GM12878 (cell line): Measurements from ENCODE around the gene IGF1R. TPM values are rescaled to one million over a fixed set of nuclear protein-coding genes. Genes with fewer than 3 reads are reported as not detected.

Experiments
- FOXK2 ChIP-seq: fragments of 450-650 bp; IDR thresholded peaks from 2 replicates; pipeline ENCODE4 v1.6.1; 2017; ENCODE audit warnings: mild to moderate bottlenecking, moderate library complexity
- HDGF ChIP-seq: fragments of 450-650 bp; IDR thresholded peaks from 2 replicates; pipeline ENCODE4 v1.6.1; 2016; ENCODE audit warnings: antibody characterized with exemption
- polyA plus RNA-seq, 11 experiments: library from polyadenylated mRNA; depleted of rRNA in 4 of 11; unstranded in 6 of 11; stranded (reverse) in 5 of 11; fragments of >200 nt; fragmentation: Nextera tagmentation in 4 of 11; fragmentation: Illumina TruSeq in 1 of 11; extraction: Ambion mirVana in 4 of 11; extraction: Trizol in 1 of 11; gene quantifications; 1 replicate in 1 of 11; 2 replicates in 10 of 11; pipeline versions ENCODE4 v1.2.1 to v1.2.3, GENCODE V29; 2011 to 2016; ENCODE audit warnings: inconsistent platforms in 2 of 11, missing spikeins in 2 of 11, low read depth in 1 of 11
- total RNA-seq, 4 experiments: library from RNA; depleted of rRNA in 3 of 4; stranded (reverse); fragments of >200 nt in 3 of 4; fragmentation: Illumina TruSeq in 1 of 4; extraction: Trizol in 1 of 4; gene quantifications; 2 replicates each; pipeline versions ENCODE4 v1.2.1 to v1.2.3, GENCODE V29; 2013 to 2021
- TF ChIP-seq, protein P1 (sequence below): fragments of 450-650 bp; formaldehyde crosslinking; IDR thresholded peaks from 2 replicates; pipeline ENCODE4 v1.5.0; 2022; ENCODE audit warnings: mild to moderate bottlenecking, missing genetic modification characterization
- TF ChIP-seq, protein P2 (sequence below): fragments of 450-650 bp; conservative IDR thresholded peaks from 2 replicates; pipeline ENCODE4 v1.6.1; 2017; ENCODE audit warnings: mild to moderate bottlenecking, moderate library complexity
- TF ChIP-seq, protein P3 (sequence below): IDR thresholded peaks from 2 replicates; pipeline ENCODE4 v1.6.1; 2011; ENCODE audit warnings: borderline replicate concordance, low read depth, mild to moderate bottlenecking, moderate library complexity, mixed read lengths, low read length; ENCODE audit not compliant: insufficient read depth; ENCODE audit errors: extremely low read length
- TF ChIP-seq, protein P4 (sequence below): fragments of 450-650 bp; IDR thresholded peaks from 2 replicates; pipeline ENCODE4 v1.6.1; 2014; ENCODE audit warnings: mild to moderate bottlenecking

IGF1R gene
- total and polyA plus RNA-seq, 10 of the 15 experiments (the other 5 are each of a cell fraction or from before 2014, with no cell fraction given) = 0.03 to 2.7 (median 0.66) TPM

DNA sequence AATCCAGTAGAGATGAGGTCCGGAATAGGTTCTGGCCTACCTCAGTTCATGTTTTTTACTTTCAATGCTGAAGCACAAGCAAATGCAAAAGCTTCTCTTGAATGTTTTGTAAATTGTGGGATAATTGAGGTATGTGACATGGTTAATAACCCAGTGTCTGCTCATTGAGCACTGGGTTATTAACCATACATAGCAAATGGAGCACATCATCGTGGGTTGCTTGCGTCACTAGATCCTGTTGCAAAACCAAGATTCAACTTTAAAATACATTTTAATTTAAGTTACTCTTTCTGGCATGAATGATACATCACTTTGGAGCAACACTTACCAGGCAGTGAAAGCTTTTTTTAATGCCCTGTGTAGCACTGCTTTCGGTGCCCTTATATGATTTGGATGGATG, 165.6 kb downstream of the IGF1R start (continued):
- TF ChIP-seq, protein P1, sequence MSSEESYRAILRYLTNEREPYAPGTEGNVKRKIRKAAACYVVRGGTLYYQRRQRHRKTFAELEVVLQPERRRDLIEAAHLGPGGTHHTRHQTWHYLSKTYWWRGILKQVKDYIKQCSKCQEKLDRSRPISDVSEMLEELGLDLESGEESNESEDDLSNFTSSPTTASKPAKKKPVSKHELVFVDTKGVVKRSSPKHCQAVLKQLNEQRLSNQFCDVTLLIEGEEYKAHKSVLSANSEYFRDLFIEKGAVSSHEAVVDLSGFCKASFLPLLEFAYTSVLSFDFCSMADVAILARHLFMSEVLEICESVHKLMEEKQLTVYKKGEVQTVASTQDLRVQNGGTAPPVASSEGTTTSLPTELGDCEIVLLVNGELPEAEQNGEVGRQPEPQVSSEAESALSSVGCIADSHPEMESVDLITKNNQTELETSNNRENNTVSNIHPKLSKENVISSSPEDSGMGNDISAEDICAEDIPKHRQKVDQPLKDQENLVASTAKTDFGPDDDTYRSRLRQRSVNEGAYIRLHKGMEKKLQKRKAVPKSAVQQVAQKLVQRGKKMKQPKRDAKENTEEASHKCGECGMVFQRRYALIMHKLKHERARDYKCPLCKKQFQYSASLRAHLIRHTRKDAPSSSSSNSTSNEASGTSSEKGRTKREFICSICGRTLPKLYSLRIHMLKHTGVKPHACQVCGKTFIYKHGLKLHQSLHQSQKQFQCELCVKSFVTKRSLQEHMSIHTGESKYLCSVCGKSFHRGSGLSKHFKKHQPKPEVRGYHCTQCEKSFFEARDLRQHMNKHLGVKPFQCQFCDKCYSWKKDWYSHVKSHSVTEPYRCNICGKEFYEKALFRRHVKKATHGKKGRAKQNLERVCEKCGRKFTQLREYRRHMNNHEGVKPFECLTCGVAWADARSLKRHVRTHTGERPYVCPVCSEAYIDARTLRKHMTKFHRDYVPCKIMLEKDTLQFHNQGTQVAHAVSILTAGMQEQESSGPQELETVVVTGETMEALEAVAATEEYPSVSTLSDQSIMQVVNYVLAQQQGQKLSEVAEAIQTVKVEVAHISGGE (CRISPR knock-in tag) = no peak
- TF ChIP-seq HDGF (no peak), FOXK2 (no peak)
- TF ChIP-seq, protein P2, sequence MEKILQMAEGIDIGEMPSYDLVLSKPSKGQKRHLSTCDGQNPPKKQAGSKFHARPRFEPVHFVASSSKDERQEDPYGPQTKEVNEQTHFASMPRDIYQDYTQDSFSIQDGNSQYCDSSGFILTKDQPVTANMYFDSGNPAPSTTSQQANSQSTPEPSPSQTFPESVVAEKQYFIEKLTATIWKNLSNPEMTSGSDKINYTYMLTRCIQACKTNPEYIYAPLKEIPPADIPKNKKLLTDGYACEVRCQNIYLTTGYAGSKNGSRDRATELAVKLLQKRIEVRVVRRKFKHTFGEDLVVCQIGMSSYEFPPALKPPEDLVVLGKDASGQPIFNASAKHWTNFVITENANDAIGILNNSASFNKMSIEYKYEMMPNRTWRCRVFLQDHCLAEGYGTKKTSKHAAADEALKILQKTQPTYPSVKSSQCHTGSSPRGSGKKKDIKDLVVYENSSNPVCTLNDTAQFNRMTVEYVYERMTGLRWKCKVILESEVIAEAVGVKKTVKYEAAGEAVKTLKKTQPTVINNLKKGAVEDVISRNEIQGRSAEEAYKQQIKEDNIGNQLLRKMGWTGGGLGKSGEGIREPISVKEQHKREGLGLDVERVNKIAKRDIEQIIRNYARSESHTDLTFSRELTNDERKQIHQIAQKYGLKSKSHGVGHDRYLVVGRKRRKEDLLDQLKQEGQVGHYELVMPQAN = no peak
- TF ChIP-seq, protein P3, sequence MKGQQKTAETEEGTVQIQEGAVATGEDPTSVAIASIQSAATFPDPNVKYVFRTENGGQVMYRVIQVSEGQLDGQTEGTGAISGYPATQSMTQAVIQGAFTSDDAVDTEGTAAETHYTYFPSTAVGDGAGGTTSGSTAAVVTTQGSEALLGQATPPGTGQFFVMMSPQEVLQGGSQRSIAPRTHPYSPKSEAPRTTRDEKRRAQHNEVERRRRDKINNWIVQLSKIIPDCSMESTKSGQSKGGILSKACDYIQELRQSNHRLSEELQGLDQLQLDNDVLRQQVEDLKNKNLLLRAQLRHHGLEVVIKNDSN = no peak
- TF ChIP-seq, protein P4, sequence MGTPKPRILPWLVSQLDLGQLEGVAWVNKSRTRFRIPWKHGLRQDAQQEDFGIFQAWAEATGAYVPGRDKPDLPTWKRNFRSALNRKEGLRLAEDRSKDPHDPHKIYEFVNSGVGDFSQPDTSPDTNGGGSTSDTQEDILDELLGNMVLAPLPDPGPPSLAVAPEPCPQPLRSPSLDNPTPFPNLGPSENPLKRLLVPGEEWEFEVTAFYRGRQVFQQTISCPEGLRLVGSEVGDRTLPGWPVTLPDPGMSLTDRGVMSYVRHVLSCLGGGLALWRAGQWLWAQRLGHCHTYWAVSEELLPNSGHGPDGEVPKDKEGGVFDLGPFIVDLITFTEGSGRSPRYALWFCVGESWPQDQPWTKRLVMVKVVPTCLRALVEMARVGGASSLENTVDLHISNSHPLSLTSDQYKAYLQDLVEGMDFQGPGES = no peak
